DND-41 (cell line): Measurements from ENCODE around the gene TRPV5.

ENCODE experiments used
- ATAC-seq: fragments of 200-7000 bp; cut with Tn5 transposase; 3 replicates; pipeline ENCODE4 v1.9.1; 2021; ENCODE audit warnings: low read depth; ENCODE audit not compliant: insufficient read depth
- DNase-seq: peaks from one replicate; pipeline ENCODE4 v3.0.0-alpha.2; 2020
- H2AFZ ChIP-seq: 2 replicates; pipeline ENCODE4 v1.6.0; 2012; ENCODE audit warnings: low read depth, low read length
- H3K27ac ChIP-seq: 2 replicates; pipeline ENCODE4 v1.5.1; 2012; ENCODE audit warnings: low read length, inconsistent platforms
- H3K27me3 ChIP-seq: fragments of 200-600 bp; sonication (generic); 2 replicates; pipeline ENCODE4 v1.6.0; 2012; ENCODE audit warnings: low read length, mild to moderate bottlenecking, inconsistent platforms; ENCODE audit not compliant: insufficient read depth, poor library complexity
- H3K36me3 ChIP-seq: 2 replicates; pipeline ENCODE4 v1.5.1; 2012; ENCODE audit warnings: low read length, inconsistent platforms; ENCODE audit not compliant: insufficient read depth
- H3K4me1 ChIP-seq: 2 replicates; pipeline ENCODE4 v1.5.1; 2012; ENCODE audit warnings: mild to moderate bottlenecking, low read length; ENCODE audit not compliant: insufficient read depth
- H3K4me2 ChIP-seq: 2 replicates; pipeline ENCODE4 v1.6.0; 2012; ENCODE audit warnings: mild to moderate bottlenecking, moderate library complexity, low read length, inconsistent platforms; ENCODE audit not compliant: insufficient read depth
- H3K4me3 ChIP-seq, 2 experiments: fragments of 200-600 bp in 1 of 2; shearing (Covaris generic) in 1 of 2; 2 replicates each; pipeline ENCODE4 v1.5.1; 2012 to 2016; ENCODE audit warnings: inconsistent platforms in 2 of 2, low read length in 2 of 2, mild to moderate bottlenecking in 2 of 2, low read depth in 1 of 2, moderate library complexity in 1 of 2
- H3K79me2 ChIP-seq: 2 replicates; pipeline ENCODE4 v1.6.0; 2012; ENCODE audit warnings: low read length, inconsistent platforms; ENCODE audit not compliant: insufficient read depth
- H3K9ac ChIP-seq: 2 replicates; pipeline ENCODE4 v1.6.0; 2012; ENCODE audit warnings: low read depth, mild to moderate bottlenecking, inconsistent platforms, low read length, moderate library complexity
- H3K9me3 ChIP-seq: 2 replicates; pipeline ENCODE4 v1.5.1; 2012; ENCODE audit warnings: low read length, moderate library complexity, mild to moderate bottlenecking, inconsistent platforms; ENCODE audit not compliant: insufficient read depth, severe bottlenecking
- H4K20me1 ChIP-seq: 2 replicates; pipeline ENCODE4 v1.6.0; 2012; ENCODE audit warnings: low read length; ENCODE audit not compliant: insufficient read depth
- EZH2 ChIP-seq: IDR thresholded peaks from 3 replicates; pipeline ENCODE4 v1.6.1; 2012; ENCODE audit warnings: borderline replicate concordance, low read depth, mild to moderate bottlenecking, moderate library complexity, low read length, inconsistent platforms; ENCODE audit not compliant: severe bottlenecking
- TF ChIP-seq, protein P1 (sequence below): IDR thresholded peaks from 2 replicates; pipeline ENCODE4 v1.5.1; 2012; ENCODE audit warnings: borderline replicate concordance, low read length, moderate library complexity, mild to moderate bottlenecking; ENCODE audit not compliant: poor library complexity, severe bottlenecking; ENCODE audit errors: extremely low read depth

The TRPV5 gene

GRCh38 chr7:142930126-142930730 is 3.3 kb downstream of the TRPV5 start:
- Histone ChIP-seq H4K20me1 (no peaks in the 10 kb centered on the region), H3K27ac (no peak overlapping the region), H2AFZ (no peak overlapping the region), H3K4me1 (no peaks in the 10 kb centered on the region), H3K4me2 (no peak overlapping the region), H3K79me2 (no peaks in the 10 kb centered on the region), H3K4me3 (no peak overlapping the region), H3K9me3 (no peaks in the 10 kb centered on the region), H3K9ac (no peak overlapping the region), H3K27me3 (no peaks in the 10 kb centered on the region), H3K36me3 (no peaks in the 10 kb centered on the region)
- TF ChIP-seq EZH2 = no peak
- TF ChIP-seq, protein P1, sequence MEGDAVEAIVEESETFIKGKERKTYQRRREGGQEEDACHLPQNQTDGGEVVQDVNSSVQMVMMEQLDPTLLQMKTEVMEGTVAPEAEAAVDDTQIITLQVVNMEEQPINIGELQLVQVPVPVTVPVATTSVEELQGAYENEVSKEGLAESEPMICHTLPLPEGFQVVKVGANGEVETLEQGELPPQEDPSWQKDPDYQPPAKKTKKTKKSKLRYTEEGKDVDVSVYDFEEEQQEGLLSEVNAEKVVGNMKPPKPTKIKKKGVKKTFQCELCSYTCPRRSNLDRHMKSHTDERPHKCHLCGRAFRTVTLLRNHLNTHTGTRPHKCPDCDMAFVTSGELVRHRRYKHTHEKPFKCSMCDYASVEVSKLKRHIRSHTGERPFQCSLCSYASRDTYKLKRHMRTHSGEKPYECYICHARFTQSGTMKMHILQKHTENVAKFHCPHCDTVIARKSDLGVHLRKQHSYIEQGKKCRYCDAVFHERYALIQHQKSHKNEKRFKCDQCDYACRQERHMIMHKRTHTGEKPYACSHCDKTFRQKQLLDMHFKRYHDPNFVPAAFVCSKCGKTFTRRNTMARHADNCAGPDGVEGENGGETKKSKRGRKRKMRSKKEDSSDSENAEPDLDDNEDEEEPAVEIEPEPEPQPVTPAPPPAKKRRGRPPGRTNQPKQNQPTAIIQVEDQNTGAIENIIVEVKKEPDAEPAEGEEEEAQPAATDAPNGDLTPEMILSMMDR = no peak
- ATAC-seq (no peak), DNase-seq (no peak)

- Histone ChIP-seq H3K4me1 (no peaks in the 10 kb centered on the region), H3K27ac (no peak overlapping the region), H3K9me3 (no peaks in the 10 kb centered on the region), H2AFZ (no peak overlapping the region), H3K27me3 (no peaks in the 10 kb centered on the region), H3K79me2 (no peaks in the 10 kb centered on the region), H4K20me1 (no peaks in the 10 kb centered on the region), H3K36me3 (no peaks in the 10 kb centered on the region), H3K4me3 (no peak overlapping the region), H3K9ac (no peak overlapping the region), H3K4me2 (no peak overlapping the region)
- TF ChIP-seq EZH2 = no peak
- TF ChIP-seq, protein P1 = no peak
- no peak for ATAC-seq
- DNase-seq = no peak
Measured at GRCh38 chr7:142927949-142928348, 5.6 kb downstream of the TRPV5 start.

- Histone ChIP-seq H3K9me3 (no peaks in the 10 kb centered on the region), H2AFZ (no peak overlapping the region), H3K4me2 (no peak overlapping the region), H3K36me3 (no peaks in the 10 kb centered on the region), H3K27ac (no peak overlapping the region), H3K4me3 (no peak overlapping the region), H3K4me1 (no peaks in the 10 kb centered on the region), H3K79me2 (no peaks in the 10 kb centered on the region), H3K9ac (no peak overlapping the region), H3K27me3 (no peaks in the 10 kb centered on the region), H4K20me1 (no peaks in the 10 kb centered on the region)
- no peak for DNase-seq
- ATAC-seq = no peak
- TF ChIP-seq EZH2 = no peak
- TF ChIP-seq, protein P1 = no peak
Measured at GRCh38 chr7:142927085-142927745, 6.3 kb downstream of the TRPV5 start.
